Pulmonary artery endothelial cell (primary cell): ENCODE data around the gene ADM5. TPM values are rescaled to one million over a fixed set of nuclear protein-coding genes. Genes with fewer than 3 reads are reported as not detected.
"Not testable (repeated sequence)": the region's sequence is repeated elsewhere in the genome, so short reads cannot be mapped to it uniquely, and the experiment has no call there.

Experiments used
- DNase-seq: peaks from one replicate; pipeline ENCODE4 v3.0.0-alpha.2; 2011; ENCODE audit warnings: low read depth, low spot score
- total RNA-seq: library from RNA; depleted of rRNA; stranded (reverse); fragments of >200 nt; gene quantifications from 2 replicates; pipeline ENCODE4 v1.2.3, GENCODE V29; 2014

Gene ADM5
- total RNA-seq, 1 donor from 2014 or later, result 0.40 TPM

GRCh38 chr19:49699364-49699763 is 10.0 kb downstream of the ADM5 start:
- no peak for DNase-seq

GRCh38 chr19:49700563-49700962 is 11.2 kb downstream of the ADM5 start:
- DNase-seq, result no peak

GRCh38 chr19:49701271-49701786 is 11.9 kb downstream of the ADM5 start:
- no peak for DNase-seq

- no peak for DNase-seq
Measured at GRCh38 chr19:49704888-49705642, 15.7 kb downstream of the ADM5 start.

GRCh38 chr19:49705919-49706318 is 16.5 kb downstream of the ADM5 start:
- no peak for DNase-seq

GRCh38 chr19:49710372-49710951 is 21.1 kb downstream of the ADM5 start:
- DNase-seq, result no peak

GRCh38 chr19:49712397-49712859 is 23.0 kb downstream of the ADM5 start:
- no peak for DNase-seq

GRCh38 chr19:49713236-49713845 is 23.9 kb downstream of the ADM5 start:
- no peak for DNase-seq

GRCh38 chr19:49716154-49716553 is 26.8 kb downstream of the ADM5 start:
- DNase-seq, result no peak

- DNase-seq, result no peak
Measured at GRCh38 chr19:49718511-49718910, 29.1 kb downstream of the ADM5 start.

GRCh38 chr19:49718991-49719390 is 29.6 kb downstream of the ADM5 start:
- no peak for DNase-seq

GRCh38 chr19:49719420-49719819 is 30.0 kb downstream of the ADM5 start:
- DNase-seq, result not testable (repeated sequence)

- DNase-seq, result no peak
Measured at GRCh38 chr19:49727217-49728030, 38.0 kb downstream of the ADM5 start.

- no peak for DNase-seq
Measured at GRCh38 chr19:49730166-49730565, 40.8 kb downstream of the ADM5 start.

- no peak for DNase-seq
Measured at GRCh38 chr19:49738268-49738667, 48.9 kb downstream of the ADM5 start.

GRCh38 chr19:49739098-49739497 is 49.7 kb downstream of the ADM5 start:
- DNase-seq, result no peak

- DNase-seq, result no peak
Measured at GRCh38 chr19:49739933-49740332, 50.5 kb downstream of the ADM5 start.
